K562 (cell line): Measurements from ENCODE around the gene STC2. TPM values are rescaled to one million over a fixed set of nuclear protein-coding genes. Genes with fewer than 3 reads are reported as not detected.

Experiments
- ATAC-seq: fragments of 200-7000 bp; cut with Tn5 transposase; 3 replicates; pipeline ENCODE4 v1.9.1; 2020; ENCODE audit warnings: moderate library complexity
- BruUV-seq: library from RNA; stranded (reverse); fragments of 400-500 nt; replicated peaks from 2 replicates; lab custom pipeline; 2021; lab: Mats Ljungman, UMichigan
- CTCF ChIA-PET: fragments of 300-600 bp; formaldehyde crosslinking; extraction: SDS; loops from one replicate; lab custom pipeline; 2021; ENCODE audit warnings: low intra/inter-chr PET ratio; lab: Yijun Ruan, JAX
- POLR2A ChIA-PET: fragments of 300-600, 350-650 bp; sonication (Branson Sonifier 250); formaldehyde crosslinking; extraction: SDS; loops from one replicate; lab custom pipeline; 2021; ENCODE audit warnings: antibody characterized with exemption, inconsistent platforms; lab: Yijun Ruan, JAX
- DNase-seq, 4 experiments: peaks; one replicate each; pipeline versions ENCODE4 v3.0.0 to v3.0.0-alpha.2; 2011 to 2018; ENCODE audit warnings: low spot score in 3 of 4, mixed read lengths in 3 of 4; ENCODE audit errors: extremely low read depth in 1 of 4
- FAIRE-seq: peaks from 2 replicates; lab custom pipeline; 2011; peaks lifted over from hg19 to GRCh38; lab: Jason Lieb, UNC
- H2AFZ ChIP-seq: 2 replicates; pipeline ENCODE4 v1.6.0; 2011; ENCODE audit warnings: low read depth, low read length, control low read depth, inconsistent platforms
- H3K27ac ChIP-seq: fragments of 200-600 bp; 3 replicates; pipeline ENCODE4 v1.8.0; 2011; ENCODE audit warnings: low read depth, mild to moderate bottlenecking, control low read depth, inconsistent platforms, low read length, moderate library complexity, mixed read lengths; ENCODE audit errors: extremely low read depth
- H3K27me3 ChIP-seq, 2 experiments: fragments of 300-600 bp in 1 of 2; 2 replicates in 1 of 2; 3 replicates in 1 of 2; pipeline versions ENCODE4 v1.6.0 to v1.8.0; 2011; ENCODE audit warnings: inconsistent platforms in 2 of 2, low read length in 2 of 2, mild to moderate bottlenecking in 1 of 2, mixed read lengths in 1 of 2, moderate library complexity in 1 of 2; ENCODE audit not compliant: control insufficient read depth in 2 of 2, insufficient read depth in 2 of 2
- H3K36me3 ChIP-seq: fragments of 300-600 bp; 3 replicates; pipeline ENCODE4 v1.8.0; 2011; ENCODE audit warnings: mild to moderate bottlenecking, low read length, inconsistent platforms; ENCODE audit not compliant: control insufficient read depth, insufficient read depth
- H3K4me1 ChIP-seq, 2 experiments: fragments of 200-600 bp in 1 of 2; replicated peaks in 1 of 2; 2 replicates in 1 of 2; 3 replicates in 1 of 2; pipeline versions ENCODE4 v1.5.1 to v1.8.0; 2011; ENCODE audit warnings: inconsistent platforms in 2 of 2, low read length in 2 of 2, mild to moderate bottlenecking in 1 of 2, mixed read lengths in 1 of 2, moderate library complexity in 1 of 2; ENCODE audit not compliant: control insufficient read depth in 2 of 2, insufficient read depth in 2 of 2
- H3K4me2 ChIP-seq: 2 replicates; pipeline ENCODE4 v1.6.1; 2011; ENCODE audit warnings: low read length, control low read depth, inconsistent platforms, mixed read lengths; ENCODE audit not compliant: insufficient read depth
- H3K4me3 ChIP-seq: fragments of 200-600 bp; sonication (generic), shearing (Covaris generic); 2 replicates; pipeline ENCODE4 v1.5.1; 2016; ENCODE audit warnings: control low read depth, inconsistent platforms
- H3K79me2 ChIP-seq: fragments of 200-600 bp; 3 replicates; pipeline ENCODE4 v1.8.0; 2011; ENCODE audit warnings: low read length, inconsistent platforms; ENCODE audit not compliant: control insufficient read depth, insufficient read depth
- H3K9ac ChIP-seq, 2 experiments: 2 replicates each; pipeline versions ENCODE4 v1.6.0 to v1.6.1; 2011; ENCODE audit warnings: low read depth in 2 of 2, low read length in 2 of 2, control low read depth in 1 of 2, inconsistent platforms in 1 of 2, mild to moderate bottlenecking in 1 of 2, mixed read lengths in 1 of 2; ENCODE audit not compliant: insufficient read depth in 1 of 2
- H3K9me1 ChIP-seq: one replicate; pipeline ENCODE4 v1.6.0; 2011; ENCODE audit warnings: inconsistent platforms, mild to moderate bottlenecking, low read length, moderate library complexity; ENCODE audit not compliant: control insufficient read depth, insufficient read depth
- H3K9me3 ChIP-seq: replicated peaks from 2 replicates; pipeline ENCODE4 v1.5.1; 2011; ENCODE audit warnings: low read depth, low read length, inconsistent platforms; ENCODE audit not compliant: control insufficient read depth, insufficient read depth
- H4K20me1 ChIP-seq: replicated peaks from 2 replicates; pipeline ENCODE4 v1.6.1; 2011; ENCODE audit warnings: low read length, inconsistent platforms, mixed read lengths; ENCODE audit not compliant: control insufficient read depth, insufficient read depth
- BRCA1 ChIP-seq, 2 experiments: fragments of 450-650 bp in 1 of 2; sonication (generic) in 1 of 2; formaldehyde crosslinking in 1 of 2; IDR thresholded peaks; 2 replicates each; pipeline versions ENCODE4 v1.5.0 to v1.6.1; 2017 to 2020; ENCODE audit warnings: mild to moderate bottlenecking in 1 of 2, missing genetic modification reagents in 1 of 2
- CBFB ChIP-seq: sonication (generic); formaldehyde crosslinking; IDR thresholded peaks from 2 replicates; pipeline ENCODE4 v1.4.0; 2020; ENCODE audit warnings: mild to moderate bottlenecking, missing genetic modification reagents
- ELF1 ChIP-seq: fragments of 200-800 bp; sonication (Bioruptor generic); IDR thresholded peaks from 2 replicates; pipeline ENCODE4 v1.6.1; 2016; ENCODE audit warnings: missing genetic modification characterization, missing compliant biosample characterization
- MAFF ChIP-seq: IDR thresholded peaks from 2 replicates; pipeline ENCODE4 v1.6.1; 2012; ENCODE audit warnings: low read length, improper control_type of control experiment
- POLR2AphosphoS2 ChIP-seq: IDR thresholded peaks from 2 replicates; pipeline ENCODE4 v1.6.1; 2012; ENCODE audit warnings: low read length, improper control_type of control experiment
- SREBF1 ChIP-seq: fragments of 150-350 bp; IDR thresholded peaks from 2 replicates; pipeline ENCODE4 v1.6.1; 2014; ENCODE audit warnings: antibody characterized with exemption, low read depth, low read length, borderline replicate concordance
- SREBF2 ChIP-seq: sonication (generic); formaldehyde crosslinking; IDR thresholded peaks from 2 replicates; pipeline ENCODE4 v1.4.0; 2020; ENCODE audit warnings: mild to moderate bottlenecking, missing genetic modification reagents
- ZBTB11 ChIP-seq, 3 experiments: fragments of 200-800 bp in 1 of 3; fragments of 250-450 bp in 1 of 3; fragments of 450-650 bp in 1 of 3; sonication (Bioruptor Pico) in 1 of 3; sonication (Bioruptor generic) in 1 of 3; formaldehyde crosslinking in 1 of 3; IDR thresholded peaks; 2 replicates each; pipeline versions ENCODE4 v1.6.1 to v1.8.0; 2016 to 2022; ENCODE audit warnings: mild to moderate bottlenecking in 2 of 3, missing genetic modification characterization in 2 of 3, missing compliant biosample characterization in 1 of 3, moderate library complexity in 1 of 3
- ZBTB33 ChIP-seq: sonication (generic); formaldehyde crosslinking; IDR thresholded peaks from 2 replicates; pipeline ENCODE4 v1.8.1; 2023; ENCODE audit warnings: mild to moderate bottlenecking, missing genetic modification reagents
- ZNF699 ChIP-seq: fragments of 250-450 bp; sonication (Bioruptor Pico); IDR thresholded peaks from 2 replicates; pipeline ENCODE4 v1.8.0; 2021; ENCODE audit warnings: mild to moderate bottlenecking, moderate library complexity; ENCODE audit not compliant: insufficient replicate concordance
- WGBS: fragments of 100-300 bp; shearing (Covaris generic); methylation state at CpG from one replicate; pipeline ENCODE4 v1.1.6; 2016; ENCODE audit warnings: low coverage, mixed read lengths; ENCODE audit not compliant: insufficient coverage; ENCODE audit errors: missing lambda C conversion rate; 5-methylcytosine and 5-hydroxymethylcytosine counted together
- in situ Hi-C: fragments of 300-500 bp; cut with MboI; formaldehyde crosslinking; loops from 4 replicates; pipeline ENCODE4 v1.15.0; 2018; ENCODE audit warnings: inconsistent platforms, mixed read lengths
- intact Hi-C: fragments of 100-400 bp; cut with micrococcal nuclease; formaldehyde crosslinking; loops from 2 replicates; pipeline ENCODE4 v1.14.2; 2022
- polyA plus RNA-seq, 8 experiments: library from polyadenylated mRNA; depleted of rRNA in 4 of 8; stranded (reverse) in 5 of 8; unstranded in 3 of 8; fragments of >200 nt; fragmentation: Nextera tagmentation in 2 of 8; fragmentation: Illumina TruSeq in 1 of 8; extraction: Ambion mirVana in 2 of 8; extraction: Trizol in 1 of 8; gene quantifications; 2 replicates each; pipeline versions ENCODE4 v1.2.1 to v1.2.3, GENCODE V29; 2011 to 2014; ENCODE audit warnings: inconsistent platforms in 1 of 8, missing spikeins in 1 of 8
- total RNA-seq, 7 experiments: library from RNA; depleted of rRNA in 6 of 7; stranded (reverse); fragments of >200 nt in 6 of 7; fragmentation: Illumina TruSeq in 2 of 7; extraction: Trizol in 2 of 7; gene quantifications; 2 replicates each; pipeline versions ENCODE4 v1.2.1 to v1.2.3, GENCODE V29; 2011 to 2021; ENCODE audit warnings: low replicate concordance in 1 of 7

The STC2 gene
- total and polyA plus RNA-seq, 9 of the 15 experiments (the other 6 are each of a cell fraction or from before 2014, with no cell fraction given) = 0.62 to 31.7 (median 7.4) TPM

- TF ChIP-seq ZBTB33 (CRISPR knock-in tag) (peak; percentile 65), POLR2AphosphoS2 (0 out of 2 replicates have a peak, but pooled peaks have one; percentile 31), MAFF (peak; percentile 72)
These were observed 12.5 kb downstream of the STC2 start (continued) for GRCh38 chr5:173315495-173316338.

GRCh38 chr5:173314166-173314952 is 13.9 kb downstream of the STC2 start:
- WGBS = 67% methylated on average over 12 of the region's 12 CpGs
- ChIA-PET POLR2A (interaction anchor here (1.8 to 2.2 kb wide), 2 partner anchors 13 to 16 kb away, joined by 4 to 5 read pairs; no protein-coding TSS in a partner anchor), CTCF (no interaction called here)
- no peak; the same call in 2 of the 3 replicates for ATAC-seq
- H3K9ac ChIP-seq = no peak overlapping the region
- peaks cover 8 to 34% of the 10 kb centered on the region in 2 experiments; a peak in 3 of 5 replicates for H3K4me1 ChIP-seq
- H3K79me2 ChIP-seq = no peaks in the 10 kb centered on the region
- no peak overlapping the region for H3K4me2 ChIP-seq
- H2AFZ ChIP-seq = no peak overlapping the region
- intact Hi-C loops (no loop called here), in situ Hi-C loops (no loop called here)
- H3K9me1 ChIP-seq = no peaks in the 10 kb centered on the region
- no peak overlapping the region for H3K27ac ChIP-seq
- H4K20me1 ChIP-seq = no peaks in the 10 kb centered on the region
- no TSS peak for BruUV-seq
- no peak for FAIRE-seq
- H3K27me3 ChIP-seq = no peaks in the 10 kb centered on the region
- H3K36me3 ChIP-seq = peaks cover 32% of the 10 kb centered on the region; the same call in 2 of the 3 replicates
- no peak for DNase-seq
- H3K4me3 ChIP-seq = no peak overlapping the region
- H3K9me3 ChIP-seq = no peaks in the 10 kb centered on the region
- 0 out of 6 replicates have a peak, but pooled peaks of 1 of the 3 experiments have one; percentile 21 for TF ChIP-seq ZBTB11 (CRISPR knock-in tag; IDR thresholded peaks at IDR 0.05)
- TF ChIP-seq ZNF699 (CRISPR knock-in tag) = no peak
- TF ChIP-seq CBFB (CRISPR knock-in tag) = no peak
- TF ChIP-seq SREBF1 = no peak
- no peak for TF ChIP-seq BRCA1 (IDR thresholded peaks at IDR 0.05)
- TF ChIP-seq BRCA1 (CRISPR knock-in tag; IDR thresholded peaks at IDR 0.05) = no peak
- TF ChIP-seq ELF1 (tag) = no peak
- TF ChIP-seq SREBF2 (CRISPR knock-in tag) = no peak
